ENCODE data around the gene KRT9. TPM values are rescaled to one million over a fixed set of nuclear protein-coding genes. Genes with fewer than 3 reads are reported as not detected.
A peak's percentile ranks its signal among the peaks of the same experiment; 100 is the strongest.

KRT9 gene
- total RNA-seq, 2 donors from 2014 or later: not detected

DNA sequence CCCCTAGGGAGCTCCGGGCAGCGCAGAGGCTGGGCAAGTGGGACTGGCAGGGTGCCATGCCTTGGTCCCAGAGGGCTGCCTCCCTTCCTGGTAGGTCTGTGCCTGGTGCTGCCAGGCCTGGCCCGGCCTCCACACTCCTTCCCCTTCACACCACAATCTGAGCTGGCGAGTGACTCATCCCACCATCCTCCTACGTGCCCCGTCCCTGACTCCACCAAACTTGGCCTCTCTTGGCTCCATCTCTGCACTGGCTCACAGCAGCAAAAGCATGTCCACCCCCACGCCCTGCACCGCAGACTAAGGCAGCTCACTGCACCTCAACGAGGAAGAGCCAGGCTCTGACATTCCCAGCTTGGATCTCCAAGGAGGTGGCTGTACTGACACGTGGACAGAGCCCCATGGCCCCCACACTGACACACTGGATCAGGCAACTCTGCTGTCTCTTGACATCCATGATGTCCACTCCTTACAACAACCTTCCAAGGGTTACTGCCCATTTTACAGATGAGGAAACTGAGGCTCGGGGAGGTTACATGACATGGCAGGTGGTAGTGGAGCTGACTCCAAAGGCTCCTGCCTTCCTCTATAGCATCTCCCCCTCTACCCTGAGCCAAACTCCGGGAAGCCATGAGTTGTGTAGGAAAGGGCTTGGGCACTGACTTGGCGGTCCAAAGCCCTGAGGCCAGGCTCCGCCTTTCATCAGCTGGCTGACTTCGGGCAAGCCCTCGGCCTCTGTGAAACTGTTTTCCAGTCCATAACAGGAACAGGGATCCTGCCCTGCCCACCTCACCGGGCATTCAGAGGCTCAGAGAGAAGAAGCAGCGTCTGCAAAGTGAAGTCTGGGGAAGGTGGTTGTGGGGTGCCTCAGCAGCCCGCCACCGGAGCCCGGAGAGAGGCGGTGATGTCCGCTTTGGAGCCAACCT, 23.7 kb downstream of the KRT9 start:
- H3K4me1 ChIP-seq: peaks cover 23% of the 10 kb centered on the region
- no peak overlapping the region for H3K4me3 ChIP-seq
- H3K9ac ChIP-seq (ENCODE audit: low read depth in 2 of 2, low read length in 2 of 2): peak overlapping the region; percentile 67 to 83
- DNase-seq: peak; percentile 75
- TF ChIP-seq, protein P1, sequence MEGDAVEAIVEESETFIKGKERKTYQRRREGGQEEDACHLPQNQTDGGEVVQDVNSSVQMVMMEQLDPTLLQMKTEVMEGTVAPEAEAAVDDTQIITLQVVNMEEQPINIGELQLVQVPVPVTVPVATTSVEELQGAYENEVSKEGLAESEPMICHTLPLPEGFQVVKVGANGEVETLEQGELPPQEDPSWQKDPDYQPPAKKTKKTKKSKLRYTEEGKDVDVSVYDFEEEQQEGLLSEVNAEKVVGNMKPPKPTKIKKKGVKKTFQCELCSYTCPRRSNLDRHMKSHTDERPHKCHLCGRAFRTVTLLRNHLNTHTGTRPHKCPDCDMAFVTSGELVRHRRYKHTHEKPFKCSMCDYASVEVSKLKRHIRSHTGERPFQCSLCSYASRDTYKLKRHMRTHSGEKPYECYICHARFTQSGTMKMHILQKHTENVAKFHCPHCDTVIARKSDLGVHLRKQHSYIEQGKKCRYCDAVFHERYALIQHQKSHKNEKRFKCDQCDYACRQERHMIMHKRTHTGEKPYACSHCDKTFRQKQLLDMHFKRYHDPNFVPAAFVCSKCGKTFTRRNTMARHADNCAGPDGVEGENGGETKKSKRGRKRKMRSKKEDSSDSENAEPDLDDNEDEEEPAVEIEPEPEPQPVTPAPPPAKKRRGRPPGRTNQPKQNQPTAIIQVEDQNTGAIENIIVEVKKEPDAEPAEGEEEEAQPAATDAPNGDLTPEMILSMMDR (IDR thresholded peaks at IDR 0.05): no peak
- no peaks in the 10 kb centered on the region for H3K36me3 ChIP-seq
- no peaks in the 10 kb centered on the region for H3K9me3 ChIP-seq
- H3K27ac ChIP-seq: peak overlapping the region; percentile 87
- intact Hi-C loops (cut with DNase I): loop anchor here (2.0 to 5.0 kb wide), 4 partner anchors 61 to 639 kb away; partner anchors contain the start of gene KRT36
- H3K27me3 ChIP-seq: no peaks in the 10 kb centered on the region

DNA sequence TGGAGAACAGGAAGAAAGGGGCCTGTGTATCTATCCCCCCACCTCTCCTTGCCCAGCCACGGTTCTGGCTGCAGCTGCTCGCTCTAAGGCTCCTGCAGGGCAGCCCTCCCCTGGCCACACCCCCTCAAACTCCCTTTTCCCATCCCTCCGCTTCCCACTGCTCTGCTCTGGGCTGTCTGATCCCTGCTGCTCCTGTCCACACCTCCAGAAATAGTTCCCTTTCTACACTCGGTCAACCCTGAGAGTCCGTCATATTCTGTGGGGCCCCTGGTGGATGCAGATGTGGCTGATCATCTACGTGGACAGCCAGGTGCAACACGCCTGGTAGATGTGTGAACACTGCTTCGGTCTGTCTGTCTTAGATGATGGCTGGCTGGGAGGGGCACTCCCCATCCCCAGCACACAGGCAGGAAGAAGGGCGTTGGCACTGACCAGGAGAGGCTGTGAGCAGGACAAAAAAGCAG, 24.4 kb downstream of the KRT9 start:
- TF ChIP-seq, protein P1 (IDR thresholded peaks at IDR 0.05): no peak
- H3K4me1 ChIP-seq: peaks cover 23% of the 10 kb centered on the region
- no peaks in the 10 kb centered on the region for H3K36me3 ChIP-seq
- H3K27me3 ChIP-seq: no peaks in the 10 kb centered on the region
- intact Hi-C loops (cut with DNase I): loop anchor here (5.0 kb wide), 3 partner anchors 60 to 115 kb away; partner anchors contain the start of gene KRT36
- no peak overlapping the region for H3K4me3 ChIP-seq
- no peaks in the 10 kb centered on the region for H3K9me3 ChIP-seq
- H3K27ac ChIP-seq: peak overlapping the region; percentile 87
- peak overlapping the region in 1 of 2 donors; percentile 83 for H3K9ac ChIP-seq (ENCODE audit: low read depth in 2 of 2, low read length in 2 of 2)
- no peak for DNase-seq

DNA sequence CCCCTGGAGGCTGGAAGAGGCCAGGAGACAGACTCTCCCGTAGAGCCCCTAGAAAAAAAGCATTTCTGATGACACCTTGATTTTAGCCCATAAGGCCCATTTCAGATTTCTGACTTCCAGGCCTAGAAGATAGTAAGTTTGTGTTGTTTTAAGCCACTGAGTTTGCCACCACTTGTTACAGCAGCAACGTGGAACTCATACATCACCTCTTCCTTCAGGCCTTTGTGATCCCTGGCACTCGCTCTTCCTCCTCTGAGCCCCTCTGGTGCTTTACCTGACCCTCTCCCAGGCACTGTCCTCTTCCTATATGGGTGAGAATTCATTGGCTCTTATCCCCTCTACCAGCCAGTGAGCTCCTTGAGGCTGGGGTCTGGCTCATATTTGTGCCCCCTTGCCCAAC, 25.0 kb downstream of the KRT9 start:
- H3K4me3 ChIP-seq: no peak overlapping the region
- H3K27me3 ChIP-seq: no peaks in the 10 kb centered on the region
- H3K9me3 ChIP-seq: no peaks in the 10 kb centered on the region
- H3K4me1 ChIP-seq: peaks cover 23% of the 10 kb centered on the region
- TF ChIP-seq, protein P1 (IDR thresholded peaks at IDR 0.05): no peak
- intact Hi-C loops (cut with DNase I): loop anchor here (5.0 kb wide), 3 partner anchors 60 to 115 kb away; partner anchors contain the start of gene KRT36
- no peak overlapping the region for H3K27ac ChIP-seq
- no peak for DNase-seq
- H3K9ac ChIP-seq (ENCODE audit: low read depth in 2 of 2, low read length in 2 of 2): no peak overlapping the region
- H3K36me3 ChIP-seq: no peaks in the 10 kb centered on the region

DNA sequence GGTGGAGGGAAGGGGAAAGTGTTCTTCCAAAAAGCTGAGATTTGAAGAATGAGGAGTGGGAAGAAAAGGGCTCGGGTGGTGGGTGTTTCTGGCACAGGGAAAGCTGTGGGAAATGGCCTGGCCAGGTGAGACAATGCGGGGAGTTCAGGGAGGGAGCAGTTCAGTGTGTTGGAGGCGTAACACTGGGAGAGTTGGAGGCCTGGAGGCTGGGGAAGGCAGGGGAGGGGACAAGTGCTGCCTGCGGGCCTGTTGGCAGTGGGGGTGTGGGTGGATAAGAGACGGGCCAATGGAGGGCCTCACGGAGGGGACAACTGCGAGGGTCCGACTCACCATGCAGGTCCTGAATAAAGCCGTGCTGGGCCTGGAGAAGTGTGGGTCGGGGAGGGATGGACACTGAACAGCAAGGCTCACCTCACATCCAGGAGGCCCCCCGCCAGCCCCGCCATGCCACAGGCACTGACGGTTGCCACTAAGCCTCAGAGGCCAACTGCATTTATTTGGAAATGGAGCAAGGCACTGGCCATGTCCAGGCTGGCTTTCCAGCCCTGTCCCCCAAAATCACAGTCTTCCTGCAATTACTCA, 25.9 kb downstream of the KRT9 start:
- intact Hi-C loops (cut with DNase I): loop anchor here (5.0 kb wide), 3 partner anchors 59 to 116 kb away; partner anchors contain the start of gene KRT36
- H3K27me3 ChIP-seq: no peaks in the 10 kb centered on the region
- no peaks in the 10 kb centered on the region for H3K9me3 ChIP-seq
- H3K36me3 ChIP-seq: no peaks in the 10 kb centered on the region
- TF ChIP-seq, protein P1 (IDR thresholded peaks at IDR 0.05): no peak
- H3K4me3 ChIP-seq: no peak overlapping the region
- DNase-seq: no peak
- H3K9ac ChIP-seq (ENCODE audit: low read depth in 2 of 2, low read length in 2 of 2): no peak overlapping the region
- H3K4me1 ChIP-seq: peaks cover 23% of the 10 kb centered on the region
- H3K27ac ChIP-seq: no peak overlapping the region

DNA sequence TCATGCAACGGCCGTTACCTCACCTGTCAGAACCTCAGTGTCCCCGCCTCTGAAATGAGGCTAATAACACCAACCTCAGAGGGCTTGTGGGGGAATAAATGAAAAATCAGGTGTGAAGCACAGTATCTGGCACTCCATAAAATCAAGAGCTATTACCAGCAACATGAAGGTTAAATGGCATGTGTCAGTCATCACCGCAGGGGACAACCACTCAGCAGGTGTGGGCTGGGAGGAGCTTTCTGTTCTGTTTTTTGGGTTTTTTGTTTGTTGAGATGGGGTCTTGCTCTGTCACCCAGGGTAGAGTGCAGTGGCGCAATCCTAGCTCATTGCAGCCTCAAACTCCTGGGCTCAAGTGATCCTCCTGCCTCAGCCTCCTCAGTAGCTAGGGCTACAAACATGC, 26.9 kb downstream of the KRT9 start:
- TF ChIP-seq, protein P1 (IDR thresholded peaks at IDR 0.05): no peak
- H3K4me3 ChIP-seq: no peak overlapping the region
- H3K36me3 ChIP-seq: no peaks in the 10 kb centered on the region
- intact Hi-C loops (cut with DNase I): loop anchor here (5.0 kb wide), 3 partner anchors 58 to 117 kb away; partner anchors contain the start of gene KRT36
- H3K9ac ChIP-seq (ENCODE audit: low read depth in 2 of 2, low read length in 2 of 2): no peak overlapping the region
- no peak for DNase-seq
- H3K27me3 ChIP-seq: no peaks in the 10 kb centered on the region
- peak overlapping the region; percentile 62 for H3K27ac ChIP-seq
- H3K9me3 ChIP-seq: no peaks in the 10 kb centered on the region
- peaks cover 20% of the 10 kb centered on the region for H3K4me1 ChIP-seq
